ENCODE results near the gene INVS.

DNA sequence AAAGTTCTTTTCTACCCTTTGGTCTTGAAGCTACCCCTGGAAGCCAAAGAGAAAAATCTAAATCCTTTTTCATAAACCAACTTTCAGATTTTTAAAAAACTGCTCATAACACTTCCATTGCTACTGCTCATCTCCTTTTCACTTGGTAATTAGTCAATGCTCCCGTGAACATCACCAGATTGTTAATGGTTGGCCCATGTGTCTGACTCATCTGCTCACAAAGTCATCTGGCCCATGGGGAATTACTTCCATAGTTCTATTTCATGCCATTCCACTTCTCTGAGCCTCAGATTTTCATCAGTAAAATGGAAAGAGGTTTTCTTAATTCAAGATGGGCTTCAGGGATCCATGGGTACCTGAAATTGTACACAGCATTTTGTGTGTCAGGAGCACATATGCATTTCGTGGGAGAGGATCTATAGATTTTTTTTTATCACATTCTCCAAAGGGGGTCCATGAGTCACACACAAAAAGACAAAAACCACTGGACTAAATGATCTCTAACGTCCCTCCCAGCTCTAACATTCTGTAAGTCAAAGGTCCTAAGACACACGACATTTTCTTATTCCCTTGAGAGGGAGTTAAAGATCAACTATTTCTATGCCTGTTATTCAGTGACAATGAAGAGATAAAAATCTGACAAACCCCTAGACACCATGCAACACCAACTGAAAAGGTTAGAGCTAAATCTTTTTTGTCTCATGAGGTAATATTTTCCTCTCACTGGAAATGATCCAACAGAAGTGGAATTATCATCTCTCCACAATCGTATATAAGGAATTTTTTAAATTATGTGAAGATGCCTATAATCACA lies 178.3 kb downstream of the INVS start:
- TF ChIP-seq, protein P1, sequence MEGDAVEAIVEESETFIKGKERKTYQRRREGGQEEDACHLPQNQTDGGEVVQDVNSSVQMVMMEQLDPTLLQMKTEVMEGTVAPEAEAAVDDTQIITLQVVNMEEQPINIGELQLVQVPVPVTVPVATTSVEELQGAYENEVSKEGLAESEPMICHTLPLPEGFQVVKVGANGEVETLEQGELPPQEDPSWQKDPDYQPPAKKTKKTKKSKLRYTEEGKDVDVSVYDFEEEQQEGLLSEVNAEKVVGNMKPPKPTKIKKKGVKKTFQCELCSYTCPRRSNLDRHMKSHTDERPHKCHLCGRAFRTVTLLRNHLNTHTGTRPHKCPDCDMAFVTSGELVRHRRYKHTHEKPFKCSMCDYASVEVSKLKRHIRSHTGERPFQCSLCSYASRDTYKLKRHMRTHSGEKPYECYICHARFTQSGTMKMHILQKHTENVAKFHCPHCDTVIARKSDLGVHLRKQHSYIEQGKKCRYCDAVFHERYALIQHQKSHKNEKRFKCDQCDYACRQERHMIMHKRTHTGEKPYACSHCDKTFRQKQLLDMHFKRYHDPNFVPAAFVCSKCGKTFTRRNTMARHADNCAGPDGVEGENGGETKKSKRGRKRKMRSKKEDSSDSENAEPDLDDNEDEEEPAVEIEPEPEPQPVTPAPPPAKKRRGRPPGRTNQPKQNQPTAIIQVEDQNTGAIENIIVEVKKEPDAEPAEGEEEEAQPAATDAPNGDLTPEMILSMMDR (conservative IDR thresholded peaks at IDR 0.05; ENCODE audit: low read length) = no peak
- TF ChIP-seq EZH2phosphoT487 (IDR thresholded peaks at IDR 0.05; ENCODE audit: borderline replicate concordance, low read depth, low read length) = no peak

Data from OCI-LY7 (cell line).